ENCODE data around the gene MYOF.

DNA sequence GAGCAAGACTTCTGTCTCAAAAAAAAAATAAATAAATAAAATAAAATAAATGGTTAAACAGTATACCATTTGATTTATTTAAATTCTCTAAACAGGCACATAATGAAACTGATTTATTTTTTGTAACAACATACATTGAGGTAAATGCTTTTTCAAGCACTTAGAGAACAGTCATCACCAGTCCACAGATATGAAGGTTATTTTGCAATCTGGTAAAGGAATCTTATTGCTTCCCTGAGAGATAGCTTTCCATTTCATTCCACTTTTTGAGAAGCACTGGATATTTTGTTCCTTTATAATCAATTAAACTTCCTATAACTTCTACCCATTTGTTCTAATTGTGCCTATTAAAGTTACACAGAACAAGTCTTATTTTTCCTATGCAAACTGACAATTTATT, 19.5 kb upstream of the MYOF start:
- TF ChIP-seq CTCF (conservative IDR thresholded peaks at IDR 0.05): no peak
- TF ChIP-seq ZFX (IDR thresholded peaks at IDR 0.05): no peak

Data from C4-2B (cell line).